ENCODE measurements around the gene ATIC. TPM values are rescaled to one million over a fixed set of nuclear protein-coding genes. Genes with fewer than 3 reads are reported as not detected.

ATIC gene
- total RNA-seq, 1 experiment from 2014 or later, result 25.4 TPM

DNA sequence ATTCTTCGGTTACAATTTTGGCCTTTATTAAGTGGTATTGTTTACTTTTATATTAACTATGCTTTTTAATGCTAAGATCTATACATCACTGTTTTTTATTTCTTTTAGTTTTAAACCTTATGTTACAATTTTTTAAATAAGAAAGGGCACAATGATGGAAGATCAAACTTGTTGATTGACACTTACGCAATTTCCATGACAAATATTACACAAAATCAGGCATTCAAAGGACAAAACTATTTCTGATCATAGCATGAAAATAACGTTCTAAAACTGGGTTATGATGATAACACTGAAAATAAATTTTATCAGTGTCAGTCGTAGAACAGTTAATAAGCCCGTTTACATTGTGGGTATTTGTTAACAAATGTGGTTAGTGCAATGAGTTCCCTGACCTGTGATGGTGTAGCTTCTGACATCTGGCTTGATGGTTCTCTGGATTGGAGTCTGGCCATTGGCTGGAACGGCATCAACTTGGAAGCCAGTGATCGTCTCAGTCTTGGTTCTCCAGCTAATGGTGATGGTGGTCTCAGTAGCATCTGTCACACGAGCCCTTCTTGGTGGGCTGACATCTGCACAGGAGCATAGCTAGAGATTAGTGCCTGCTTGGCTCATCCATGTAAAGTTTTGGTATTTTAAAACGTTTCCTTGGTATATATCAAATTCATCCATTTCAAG lies 64.4 kb downstream of the ATIC start:
- DNase-seq (ENCODE audit: low read depth), result no peak

DNA sequence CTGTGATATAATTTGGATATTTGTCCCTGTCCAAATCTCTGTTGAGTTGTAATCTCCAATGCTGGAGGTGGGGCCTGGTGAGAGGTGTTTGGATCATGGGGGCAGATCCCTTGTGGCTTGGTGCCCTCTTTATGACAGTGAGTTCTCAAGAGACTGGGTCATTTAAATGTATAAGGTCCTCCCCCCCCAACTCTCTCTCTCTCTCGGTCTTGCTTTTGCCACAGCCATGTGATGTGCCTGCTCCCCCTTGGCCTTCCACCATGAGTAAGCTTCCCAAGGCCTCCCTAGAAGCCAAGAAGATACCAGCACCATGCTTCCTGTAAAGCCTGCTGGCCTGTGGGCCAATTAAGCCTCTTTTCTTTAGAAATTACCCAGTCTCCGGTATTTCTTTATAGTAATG lies 65.4 kb downstream of the ATIC start:
- no peak for DNase-seq (ENCODE audit: low read depth)

DNA sequence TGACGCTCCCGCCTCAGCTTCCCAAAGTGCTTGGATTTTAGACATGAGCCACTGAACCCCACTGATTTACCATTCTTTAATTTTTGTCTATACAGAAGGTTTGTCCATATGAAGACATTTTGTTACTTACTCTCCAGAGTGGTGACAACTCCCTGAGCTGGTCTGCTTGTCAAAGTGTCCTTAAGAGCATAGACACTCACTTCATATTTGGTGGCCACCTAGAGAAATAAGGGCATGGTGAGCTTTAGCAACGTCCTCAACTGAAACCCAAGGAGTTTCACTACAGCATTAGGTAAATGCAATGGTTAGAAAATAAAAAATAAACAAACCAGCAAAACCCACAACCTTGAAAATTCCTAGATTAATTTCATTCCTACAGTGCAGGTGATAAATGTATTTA lies 66.2 kb downstream of the ATIC start:
- DNase-seq (ENCODE audit: low read depth), result no peak

DNA sequence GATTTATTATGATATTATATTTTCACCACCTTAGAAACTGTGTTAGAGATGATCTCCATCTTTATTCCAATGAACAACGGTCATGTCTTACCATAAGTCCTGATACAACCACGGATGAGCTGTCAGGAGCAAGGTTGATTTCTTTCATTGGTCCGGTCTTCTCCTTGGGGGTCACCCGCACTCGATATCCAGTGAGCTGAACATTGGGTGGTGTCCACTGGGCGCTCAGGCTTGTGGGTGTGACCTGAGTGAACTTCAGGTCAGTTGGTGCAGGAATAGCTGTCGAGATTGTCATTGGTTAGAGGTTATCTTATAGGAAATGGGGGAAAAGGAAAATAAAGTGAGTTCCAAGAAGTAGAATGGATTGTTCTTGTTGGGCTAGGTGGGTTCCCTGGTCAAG lies 67.2 kb downstream of the ATIC start:
- no peak for DNase-seq (ENCODE audit: low read depth)

DNA sequence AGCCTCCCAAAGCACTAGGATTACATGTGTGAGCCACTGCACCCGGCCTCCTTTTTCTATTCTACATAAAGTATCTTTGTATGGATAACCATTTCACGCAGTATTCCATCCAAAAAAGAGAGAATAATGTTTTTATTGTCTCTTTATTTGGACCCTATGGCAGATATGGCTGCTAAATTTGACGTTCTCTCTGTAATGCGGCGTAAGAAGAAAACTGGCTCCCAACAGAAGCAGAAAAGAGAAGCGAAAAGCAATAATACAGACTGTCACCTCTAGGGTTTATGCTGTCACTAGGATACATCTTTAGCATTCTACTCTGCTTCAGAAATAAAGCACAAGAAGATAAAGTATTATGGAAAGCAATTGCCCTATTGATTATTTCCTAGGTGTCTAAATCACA lies 68.1 kb downstream of the ATIC start:
- DNase-seq (ENCODE audit: low read depth), result no peak

DNA sequence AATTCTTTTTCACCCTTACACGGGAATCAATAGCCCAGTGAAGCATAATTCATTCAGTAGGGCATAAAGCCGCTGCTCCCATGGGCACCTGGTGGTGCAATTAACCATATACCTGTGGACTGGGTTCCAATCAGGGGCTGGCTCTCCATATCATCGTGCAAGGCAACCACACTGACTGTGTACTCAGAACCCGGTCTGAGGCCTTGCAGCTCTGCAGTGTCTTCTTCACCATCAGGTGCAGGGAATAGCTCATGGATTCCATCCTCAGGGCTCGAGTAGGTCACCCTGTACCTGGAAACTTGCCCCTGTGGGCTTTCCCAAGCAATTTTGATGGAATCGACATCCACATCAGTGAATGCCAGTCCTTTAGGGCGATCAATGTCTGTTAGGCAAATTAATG lies 68.8 kb downstream of the ATIC start:
- DNase-seq (ENCODE audit: low read depth), result no peak

DNA sequence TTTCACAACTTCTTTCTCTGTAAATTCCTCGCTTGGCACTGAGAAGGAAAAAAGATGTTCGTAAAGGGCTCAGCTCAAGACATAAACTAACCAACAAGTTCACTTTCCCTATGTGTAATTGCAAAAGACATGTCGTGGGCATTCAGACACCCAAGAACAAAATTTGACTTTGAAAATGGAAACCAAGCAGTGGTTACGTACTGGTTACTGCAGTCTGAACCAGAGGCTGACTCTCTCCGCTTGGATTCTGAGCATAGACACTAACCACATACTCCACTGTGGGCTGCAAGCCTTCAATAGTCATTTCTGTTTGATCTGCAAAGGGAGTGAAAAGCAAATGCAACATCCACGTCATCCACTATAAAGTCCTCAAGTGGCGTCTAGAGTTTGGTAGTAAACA lies 70.2 kb downstream of the ATIC start:
- DNase-seq (ENCODE audit: low read depth), result no peak

DNA sequence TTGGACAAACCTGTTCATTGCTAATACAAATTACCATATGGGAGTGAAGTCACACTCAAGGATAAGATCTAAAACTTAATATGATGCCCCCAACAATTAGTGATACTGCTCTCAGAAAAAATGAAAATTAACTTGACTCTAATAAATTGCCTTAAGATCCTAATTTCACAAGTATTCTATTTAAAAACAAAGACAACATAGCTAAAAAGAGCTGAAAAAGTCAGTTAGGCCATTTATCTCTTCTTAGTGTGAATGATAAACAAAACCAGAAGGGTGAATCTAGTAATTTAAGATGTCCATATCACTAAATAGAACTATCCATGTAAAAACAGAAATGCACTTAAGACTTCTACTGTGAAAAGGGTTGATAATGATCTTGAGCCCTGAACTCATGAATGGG lies 70.6 kb downstream of the ATIC start:
- no peak for DNase-seq (ENCODE audit: low read depth)

DNA sequence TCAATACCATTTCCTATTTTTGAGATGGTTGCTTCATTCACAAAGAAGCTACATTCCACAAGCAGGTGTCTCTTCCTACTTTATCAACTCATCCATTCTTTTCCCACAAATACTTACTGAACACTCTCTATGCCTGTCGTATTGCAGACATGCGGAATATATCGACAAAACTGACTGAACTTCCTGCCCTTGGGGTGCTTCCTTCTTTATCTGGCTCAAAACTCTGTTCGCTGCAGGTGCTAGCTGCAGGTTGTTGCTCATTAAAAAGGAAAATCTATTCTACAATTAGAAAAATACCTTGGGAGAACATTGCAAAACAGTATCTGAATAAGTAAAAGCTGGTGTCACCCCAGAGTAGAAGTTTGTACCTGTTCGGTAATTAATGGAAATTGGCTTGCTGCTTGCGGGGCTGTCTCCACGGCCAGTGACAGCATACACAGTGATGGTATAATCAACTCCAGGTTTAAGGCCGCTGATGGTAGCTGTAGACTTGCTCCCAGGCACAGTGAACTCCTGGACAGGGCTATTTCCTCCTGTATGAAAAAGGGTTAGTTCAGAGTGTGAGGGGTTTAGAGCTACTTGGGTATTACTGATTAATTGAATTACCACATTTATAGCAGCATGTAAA lies 71.9 kb downstream of the ATIC start:
- no peak for DNase-seq (ENCODE audit: low read depth)

DNA sequence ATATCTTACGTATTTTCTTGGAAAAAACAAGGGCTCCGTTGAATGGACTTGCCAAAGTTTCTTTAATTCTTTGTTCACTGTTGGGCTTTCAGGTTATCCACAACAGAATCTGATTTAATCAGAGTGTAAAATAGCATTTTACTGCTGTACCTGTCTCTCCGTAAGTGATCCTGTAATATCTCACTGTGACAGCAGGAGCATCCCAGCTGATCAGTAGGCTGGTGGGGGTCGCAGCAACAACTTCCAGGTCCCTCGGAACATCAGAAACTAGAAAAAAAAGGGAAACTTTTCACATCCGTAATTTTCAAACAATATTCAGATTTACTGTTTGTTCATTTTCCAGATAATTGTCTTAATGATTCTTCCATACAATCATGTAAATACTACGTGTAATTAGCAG lies 72.9 kb downstream of the ATIC start:
- DNase-seq (ENCODE audit: low read depth), result no peak

DNA sequence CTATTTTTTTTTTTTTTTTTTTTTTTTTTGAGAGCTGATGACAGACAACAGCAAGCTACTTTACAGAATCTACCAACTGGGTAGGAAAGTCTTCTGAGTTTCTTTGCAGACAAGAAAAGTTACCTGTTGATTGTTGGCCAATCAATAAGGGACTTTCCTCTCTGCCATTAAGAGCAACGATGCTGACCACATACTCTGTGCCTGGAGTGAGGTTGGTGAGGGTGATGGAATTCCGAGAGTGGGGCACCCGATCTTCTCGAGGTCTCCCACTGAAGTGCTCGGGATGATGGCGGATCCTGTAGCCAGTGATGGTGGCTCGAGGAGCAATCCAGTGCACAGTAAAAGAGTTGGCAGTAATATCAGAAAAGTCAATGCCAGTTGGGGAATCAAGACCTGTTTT lies 74.7 kb downstream of the ATIC start:
- DNase-seq (ENCODE audit: low read depth), result no peak

DNA sequence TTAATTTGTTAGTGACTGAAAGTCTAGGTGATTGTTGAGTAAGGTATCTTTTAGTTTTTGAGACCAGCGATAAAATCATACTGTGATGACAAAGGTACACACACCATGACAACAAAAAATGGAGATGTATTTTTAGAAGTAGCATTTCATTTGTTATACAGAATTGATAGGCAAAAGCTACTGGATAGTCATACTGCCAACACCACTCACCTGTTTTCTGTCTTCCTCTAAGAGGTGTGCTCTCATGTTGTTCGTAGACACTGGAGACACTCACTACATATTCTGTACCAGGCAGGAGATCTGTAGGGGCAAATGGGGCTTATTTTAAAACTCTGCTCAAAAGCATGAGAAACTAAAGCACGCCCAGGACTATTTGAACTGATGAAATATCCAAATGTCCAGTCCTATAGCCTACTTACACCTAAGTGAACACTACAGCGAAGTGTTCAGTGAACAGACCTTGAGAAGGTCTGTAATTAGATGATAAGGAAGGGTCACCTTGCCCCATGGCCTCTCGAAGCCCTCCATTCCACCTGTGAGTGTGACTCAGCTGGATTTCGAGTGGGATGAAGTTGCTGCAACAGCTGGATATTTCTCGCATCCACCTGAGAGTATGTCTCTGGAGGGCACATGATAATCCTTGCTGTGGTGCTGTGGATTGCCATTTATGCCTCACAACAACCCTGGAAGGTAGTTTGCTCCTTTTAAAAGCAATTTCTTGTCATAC lies 76.3 kb downstream of the ATIC start:
- no peak for DNase-seq (ENCODE audit: low read depth)

DNA sequence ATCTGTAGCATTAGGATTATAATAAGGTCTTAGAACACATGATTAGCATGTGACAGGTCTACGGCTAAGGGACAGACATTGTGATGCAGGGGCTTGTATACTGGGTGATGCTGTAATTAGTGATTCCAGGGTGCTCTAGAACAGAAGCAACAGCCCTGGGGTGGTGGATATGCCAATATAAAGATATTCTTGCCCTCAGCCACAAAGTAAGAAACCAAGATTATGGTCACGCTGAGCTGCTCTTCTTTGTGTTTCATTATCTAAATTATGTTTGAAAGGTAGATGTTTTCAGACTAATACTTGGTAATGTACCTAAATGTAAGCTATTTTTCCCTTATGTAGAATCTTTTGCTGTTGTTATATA lies 78.7 kb downstream of the ATIC start:
- DNase-seq (ENCODE audit: low read depth), result no peak

DNA sequence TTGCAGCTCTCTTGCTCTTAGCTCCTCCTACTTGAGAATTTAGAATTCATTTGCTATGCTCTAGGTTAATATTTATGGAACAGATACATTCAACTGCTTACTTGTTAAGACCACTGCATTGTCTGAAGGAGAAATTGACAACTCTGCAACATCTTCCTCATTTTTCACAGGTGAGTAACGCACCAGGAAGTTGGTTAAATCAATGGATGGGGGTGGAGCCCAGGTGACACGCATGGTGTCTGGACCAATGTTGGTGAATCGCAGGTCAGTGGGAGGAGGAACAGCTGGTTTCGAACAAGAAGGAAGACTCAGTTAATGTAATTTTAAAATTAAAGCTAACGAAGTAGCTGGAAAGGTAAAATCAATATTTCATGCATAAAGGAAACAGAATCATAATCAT lies 79.7 kb downstream of the ATIC start:
- no peak for DNase-seq (ENCODE audit: low read depth)

DNA sequence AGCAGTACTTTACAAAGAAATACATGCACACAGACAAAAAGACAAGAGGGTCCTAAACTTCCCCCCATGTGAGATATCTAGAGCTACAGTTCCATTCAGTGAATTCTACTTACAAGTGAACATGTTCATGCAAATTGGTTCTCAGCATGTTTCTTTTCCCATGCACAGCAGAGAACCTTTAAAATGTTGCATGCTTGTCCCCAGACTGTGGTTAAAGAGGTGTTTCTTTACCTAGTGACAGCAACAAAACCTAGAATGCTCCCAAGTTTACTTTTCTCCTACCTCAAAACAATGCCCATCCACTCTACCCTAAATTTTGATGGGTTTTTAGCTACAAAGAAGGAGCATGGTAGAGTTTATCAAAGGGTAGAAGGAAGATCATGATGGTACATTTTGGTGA lies 80.3 kb downstream of the ATIC start:
- DNase-seq (ENCODE audit: low read depth), result no peak

DNA sequence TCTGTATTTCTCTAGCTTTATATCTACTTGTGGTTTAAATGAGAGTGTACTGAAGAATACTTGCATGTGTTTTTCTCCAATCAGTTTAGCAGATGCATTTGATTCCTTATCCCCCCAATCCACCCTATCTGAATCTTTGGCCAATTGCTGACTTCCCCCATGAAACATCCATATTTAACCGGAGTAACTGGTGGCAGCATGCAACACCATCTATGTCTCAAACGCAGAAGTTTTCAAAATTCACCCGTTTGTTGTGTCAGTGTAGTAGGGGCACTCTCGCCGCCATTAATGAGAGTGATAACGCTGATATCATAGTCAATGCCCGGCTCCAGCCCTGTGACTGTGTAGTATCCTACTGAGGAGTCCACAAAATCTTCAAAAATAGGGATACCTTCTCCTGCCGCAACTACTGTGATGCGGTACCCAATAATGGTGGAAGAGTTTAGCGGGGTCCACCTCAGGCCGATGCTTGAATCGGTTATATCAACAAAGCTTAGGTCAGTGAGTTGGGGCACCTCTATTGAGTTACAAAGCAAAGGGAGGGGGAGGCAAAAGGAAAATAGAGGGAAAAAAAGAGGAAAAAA lies 80.9 kb downstream of the ATIC start:
- no peak for DNase-seq (ENCODE audit: low read depth)

DNA sequence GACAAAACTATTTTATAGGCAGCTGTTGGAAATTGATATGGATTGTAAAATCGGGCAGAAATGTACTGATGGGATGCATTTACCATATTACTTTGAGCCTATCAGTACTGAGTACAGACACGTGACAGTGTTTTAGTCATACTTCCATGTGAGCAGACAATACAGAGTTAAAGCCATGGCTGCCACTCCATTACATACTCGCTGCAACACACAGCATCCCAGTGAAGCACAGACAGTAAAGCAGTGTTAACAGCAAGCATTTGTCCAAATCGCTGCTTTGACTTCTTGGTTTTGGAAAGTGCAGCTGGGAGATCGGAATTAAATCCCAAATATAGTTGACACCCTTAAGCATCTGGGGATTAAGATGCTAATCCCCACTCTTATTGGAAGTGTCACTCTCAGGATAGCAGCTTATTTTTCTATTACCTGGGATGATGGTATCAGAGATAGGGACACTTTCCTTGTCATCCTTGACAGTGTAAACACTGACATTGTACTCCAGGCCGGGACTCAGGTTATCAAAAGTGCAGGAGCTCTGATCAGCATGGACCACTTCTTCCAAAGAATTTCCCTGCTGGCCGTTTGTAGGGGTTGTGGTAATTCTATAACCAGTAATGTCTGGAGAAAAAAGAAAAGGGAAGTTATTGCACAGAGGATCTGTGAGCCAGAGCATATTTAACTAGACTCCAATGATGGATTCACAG lies 82.4 kb downstream of the ATIC start:
- no peak for DNase-seq (ENCODE audit: low read depth)

DNA sequence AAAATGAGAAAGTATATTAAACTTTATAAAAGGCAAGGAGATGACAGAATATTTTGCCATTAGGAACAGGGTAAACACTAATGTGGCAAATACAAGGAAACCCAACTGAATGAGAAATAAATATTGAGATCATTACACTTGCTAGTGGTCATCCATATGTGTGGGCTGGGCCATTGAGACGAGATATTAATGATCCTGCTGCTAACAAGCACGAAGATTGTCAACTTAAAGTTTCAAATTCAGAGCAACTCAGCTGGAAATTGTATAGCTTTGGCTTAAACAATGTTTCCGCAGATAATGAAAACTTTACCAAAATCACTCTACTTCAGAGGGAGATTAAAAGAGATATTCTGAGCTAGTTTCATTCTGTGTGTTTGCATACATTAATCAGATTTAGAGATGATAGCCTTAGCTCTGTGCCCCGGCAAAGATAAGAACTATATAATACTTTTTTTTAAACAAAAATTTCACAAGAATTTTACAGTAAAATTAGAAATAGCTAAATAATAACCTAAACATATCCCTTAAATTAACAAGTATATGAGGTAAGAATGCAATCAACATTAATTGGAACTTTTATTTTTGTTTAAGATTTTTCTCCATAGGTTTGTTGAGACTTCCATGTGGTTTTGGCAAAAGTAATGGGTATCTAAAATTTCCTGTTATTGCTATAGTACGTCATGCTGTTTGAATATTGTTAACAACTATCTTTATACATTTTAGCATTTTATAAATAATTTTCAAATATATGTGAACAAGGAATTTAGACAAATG lies 84.0 kb downstream of the ATIC start:
- DNase-seq (ENCODE audit: low read depth), result no peak

DNA sequence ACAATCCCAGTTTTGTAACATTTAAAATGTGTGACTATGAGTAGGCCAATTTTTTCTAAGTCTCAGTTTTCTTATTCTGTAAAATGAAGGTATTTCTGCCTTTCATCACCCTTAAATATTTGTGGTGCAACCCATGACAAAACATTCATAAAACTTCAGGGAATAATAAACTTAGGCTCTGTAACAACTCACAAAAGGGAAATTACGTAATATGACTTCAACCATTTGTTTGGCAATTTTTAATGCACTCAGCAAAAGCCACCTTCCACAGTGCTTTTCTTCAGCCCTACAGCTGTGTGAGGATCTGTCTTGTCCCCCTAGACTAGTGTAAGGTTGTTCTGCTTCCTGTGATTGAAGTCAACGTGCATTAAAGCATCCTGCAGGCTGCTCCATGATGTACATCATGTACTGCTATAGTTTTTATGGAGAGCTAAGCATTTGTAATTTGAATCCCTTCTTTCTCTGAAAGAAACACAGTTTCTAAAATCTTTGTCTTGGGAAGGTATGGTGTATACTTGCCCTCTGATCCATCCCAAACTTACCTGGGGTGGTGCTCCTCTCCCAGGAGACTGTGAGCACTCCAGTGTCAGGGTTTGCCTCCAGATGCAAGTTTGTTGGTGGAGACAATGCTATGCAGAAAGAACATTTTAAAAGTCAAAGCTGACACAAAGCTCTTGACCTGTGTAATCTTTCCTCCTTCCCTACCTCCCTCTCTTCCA lies 84.9 kb downstream of the ATIC start:
- peak; percentile 67 for DNase-seq (ENCODE audit: low read depth)

DNA sequence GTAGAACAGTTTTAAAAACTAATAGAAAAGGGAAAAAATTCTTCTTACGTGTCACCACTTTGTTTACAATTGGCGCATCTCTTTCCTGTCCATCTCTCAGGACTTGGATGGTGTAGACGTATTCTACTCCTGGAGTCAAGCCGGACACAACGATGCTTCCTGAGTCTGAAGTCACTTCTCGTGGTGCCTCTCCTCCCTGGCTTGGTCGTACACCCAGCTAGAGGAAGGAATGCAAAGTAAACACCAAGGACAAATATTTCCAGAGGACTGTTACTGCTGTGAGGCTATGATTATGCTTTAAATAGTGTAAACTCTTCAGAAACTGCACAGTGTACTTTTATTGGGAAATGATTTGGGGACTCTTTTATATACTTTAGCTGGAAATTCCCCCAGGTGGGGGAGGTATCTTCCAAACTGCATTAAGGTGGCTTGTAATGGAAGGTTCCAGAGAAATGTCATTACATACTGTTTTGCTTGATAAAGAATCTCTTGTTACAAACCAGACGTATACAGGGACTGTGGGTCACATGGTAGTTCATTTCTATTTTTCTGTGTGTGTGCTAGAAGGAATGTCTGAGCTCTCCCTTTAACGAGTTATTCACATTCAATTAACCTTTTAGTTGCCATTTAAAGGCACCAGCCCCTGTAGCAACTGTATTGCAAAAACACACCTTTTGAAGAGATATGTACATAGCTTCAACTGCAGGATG lies 85.9 kb downstream of the ATIC start:
- no peak for DNase-seq (ENCODE audit: low read depth)

All from M059J (cell line).